GM12878 (cell line): Measurements from ENCODE around the gene BMPR1B.

ENCODE experiments used
- BRCA1 ChIP-seq: IDR thresholded peaks from 2 replicates; pipeline ENCODE4 v1.6.1; 2011; ENCODE audit warnings: low read depth, low read length, improper control_type of control experiment
- CTCF ChIP-seq, 3 experiments: IDR thresholded peaks in 2 of 3; conservative IDR thresholded peaks in 1 of 3; 2 replicates each; pipeline ENCODE4 v1.5.1; 2011; ENCODE audit warnings: low read depth in 3 of 3, low read length in 3 of 3, mild to moderate bottlenecking in 3 of 3, control low read depth in 2 of 3, moderate library complexity in 2 of 3, inconsistent platforms in 1 of 3, mixed read lengths in 1 of 3; ENCODE audit not compliant: control insufficient read depth in 2 of 3, insufficient read depth in 1 of 3; ENCODE audit errors: extremely low read depth in 1 of 3
- KAT2A ChIP-seq: conservative IDR thresholded peaks from 2 replicates; pipeline ENCODE4 v1.6.1; 2011; ENCODE audit warnings: low read depth, low read length; ENCODE audit not compliant: control insufficient read depth
- MYC ChIP-seq: IDR thresholded peaks from 2 replicates; pipeline ENCODE4 v1.6.1; 2011; ENCODE audit warnings: mild to moderate bottlenecking, low read length, moderate library complexity, inconsistent platforms; ENCODE audit not compliant: insufficient read depth, insufficient replicate concordance, insufficient read length, severe bottlenecking
- PKNOX1 ChIP-seq: fragments of 450-650 bp; IDR thresholded peaks from 2 replicates; pipeline ENCODE4 v1.6.1; 2016; ENCODE audit warnings: mild to moderate bottlenecking
- PRDM15 ChIP-seq: fragments of 450-650 bp; formaldehyde crosslinking; IDR thresholded peaks from 2 replicates; pipeline ENCODE4 v1.4.0; 2020; ENCODE audit warnings: mild to moderate bottlenecking, moderate library complexity
- RAD21 ChIP-seq: IDR thresholded peaks from 2 replicates; pipeline ENCODE4 v1.6.1; 2011; ENCODE audit warnings: mild to moderate bottlenecking, low read depth, low read length, moderate library complexity; ENCODE audit not compliant: insufficient read depth
- RAD51 ChIP-seq: fragments of 450-650 bp; IDR thresholded peaks from 2 replicates; pipeline ENCODE4 v1.6.1; 2016; ENCODE audit warnings: moderate library complexity, mild to moderate bottlenecking, inconsistent platforms
- USF2 ChIP-seq: IDR thresholded peaks from 2 replicates; pipeline ENCODE4 v1.6.1; 2011; ENCODE audit warnings: low read depth, low read length, improper control_type of control experiment, borderline replicate concordance

- TF ChIP-seq USF2 (no peak), RAD51 (no peak), RAD21 (no peak), CTCF (IDR thresholded peaks at IDR 0.05 in 2 of 3, conservative IDR thresholded peaks at IDR 0.05 in 1 of 3; ENCODE audit: control insufficient read depth in 2 of 3, extremely low read depth in 1 of 3, insufficient read depth in 1 of 3, low read depth in 3 of 3, low read length in 3 of 3) (no peak), PKNOX1 (no peak), KAT2A (no peak), BRCA1 (no peak), PRDM15 (no peak), MYC (no peak)
Measured at GRCh38 chr4:94954251-94954650, 196.5 kb downstream of the BMPR1B start.
